PFSK-1 (cell line): Measurements from ENCODE around the gene BMPR2.

ENCODE experiments used
- FOXP2 ChIP-seq: optimal IDR thresholded peaks from 2 replicates; pipeline ENCODE3; 2011; ENCODE audit warnings: borderline replicate concordance, control low read depth, inconsistent platforms; ENCODE audit not compliant: insufficient read depth; ENCODE audit errors: extremely low read length, extremely low read depth
- POLR2AphosphoS5 ChIP-seq: IDR thresholded peaks from 2 replicates; pipeline ENCODE4 v1.6.1; 2012; ENCODE audit warnings: low read depth, mild to moderate bottlenecking, control low read depth, low read length, moderate library complexity
- REST ChIP-seq, 2 experiments: IDR thresholded peaks; 2 replicates each; pipeline versions ENCODE4 v1.6.1 to v1.8.0; 2011 to 2012; ENCODE audit warnings: low read depth in 2 of 2, low read length in 2 of 2, control low read depth in 1 of 2, inconsistent platforms in 1 of 2, mild to moderate bottlenecking in 1 of 2, moderate library complexity in 1 of 2; ENCODE audit not compliant: insufficient read depth in 1 of 2
- SIN3A ChIP-seq: IDR thresholded peaks from 2 replicates; pipeline ENCODE4 v1.6.1; 2012; ENCODE audit warnings: mild to moderate bottlenecking, low read length, moderate library complexity, borderline replicate concordance; ENCODE audit not compliant: insufficient read depth
- TAF1 ChIP-seq: IDR thresholded peaks from 2 replicates; pipeline ENCODE4 v1.6.1; 2012; ENCODE audit warnings: low read length, control low read depth, borderline replicate concordance; ENCODE audit not compliant: insufficient read depth

Gene BMPR2

GRCh38 chr2:202425036-202425435 is 48.9 kb downstream of the BMPR2 start:
- TF ChIP-seq FOXP2 (no peak), POLR2AphosphoS5 (no peak), SIN3A (no peak), TAF1 (no peak), REST (IDR thresholded peaks at IDR 0.05; ENCODE audit: insufficient read depth in 1 of 2, low read depth in 2 of 2, low read length in 2 of 2) (no peak)

GRCh38 chr2:202426751-202427150 is 50.6 kb downstream of the BMPR2 start:
- no peak for TF ChIP-seq TAF1
- no peak for TF ChIP-seq SIN3A
- TF ChIP-seq REST (IDR thresholded peaks at IDR 0.05; ENCODE audit: insufficient read depth in 1 of 2, low read depth in 2 of 2, low read length in 2 of 2), result no peak
- TF ChIP-seq FOXP2, result no peak
- no peak for TF ChIP-seq POLR2AphosphoS5

GRCh38 chr2:202429164-202429980 is 53.2 kb downstream of the BMPR2 start:
- TF ChIP-seq TAF1, result no peak
- no peak for TF ChIP-seq SIN3A
- TF ChIP-seq POLR2AphosphoS5, result no peak
- no peak for TF ChIP-seq FOXP2
- no peak for TF ChIP-seq REST (IDR thresholded peaks at IDR 0.05; ENCODE audit: insufficient read depth in 1 of 2, low read depth in 2 of 2, low read length in 2 of 2)

- TF ChIP-seq SIN3A (no peak), FOXP2 (no peak), TAF1 (no peak), POLR2AphosphoS5 (no peak), REST (IDR thresholded peaks at IDR 0.05; ENCODE audit: insufficient read depth in 1 of 2, low read depth in 2 of 2, low read length in 2 of 2) (no peak)
Observed at GRCh38 chr2:202432776-202433175, 56.6 kb downstream of the BMPR2 start.
